HG03097 (cell line): ENCODE results near the gene ENOSF1.
"Not testable (repeated sequence)": the region's sequence is repeated elsewhere in the genome, so short reads cannot be mapped to it uniquely, and the experiment has no call there.

ENCODE experiments used
- ATAC-seq: cut with Tn5 transposase; IDR thresholded peaks from one replicate; pipeline ENCODE4 v1.9.1; 2021; ENCODE audit not compliant: unreplicated experiment, low FRiP score

Gene ENOSF1

GRCh38 chr18:712401-713134 lies at the start of gene ENOSF1:
TSS of gene ENOSF1 (minus strand) at chr18:712630. CDS start at chr18:712587, 43 bp downstream.
- ATAC-seq: peak; percentile 80

- ATAC-seq: not testable (repeated sequence)
These were observed 47.4 kb upstream of the ENOSF1 start for GRCh38 chr18:759864-760263.

GRCh38 chr18:755506-755905 lies 43.1 kb upstream of the ENOSF1 start:
- ATAC-seq: no peak

- no peak for ATAC-seq
These were observed 42.2 kb upstream of the ENOSF1 start for GRCh38 chr18:754656-755055.

- no peak for ATAC-seq
These were observed 38.0 kb upstream of the ENOSF1 start for GRCh38 chr18:750456-750855.

GRCh38 chr18:744832-745597 lies 32.6 kb upstream of the ENOSF1 start:
- ATAC-seq: no peak

GRCh38 chr18:741931-742512 lies 29.6 kb upstream of the ENOSF1 start:
- no peak for ATAC-seq

GRCh38 chr18:732371-732770 lies 19.9 kb upstream of the ENOSF1 start:
- no peak for ATAC-seq

- ATAC-seq: no peak
These were observed 18.8 kb upstream of the ENOSF1 start for GRCh38 chr18:731185-731584.

- no peak for ATAC-seq
These were observed 18.3 kb upstream of the ENOSF1 start for GRCh38 chr18:730692-731091.

GRCh38 chr18:730120-730519 lies 17.7 kb upstream of the ENOSF1 start:
- ATAC-seq: not testable (repeated sequence)

- no peak for ATAC-seq
These were observed 13.2 kb upstream of the ENOSF1 start for GRCh38 chr18:725646-726045.

- no peak for ATAC-seq
These were observed 11.2 kb upstream of the ENOSF1 start for GRCh38 chr18:723541-724080.

GRCh38 chr18:717003-717402 lies 4.6 kb upstream of the ENOSF1 start:
- ATAC-seq: no peak

- no peak for ATAC-seq
These were observed 3.2 kb upstream of the ENOSF1 start for GRCh38 chr18:715626-716025.

GRCh38 chr18:713135-713490 lies 683 bp upstream of the ENOSF1 start:
- ATAC-seq: no peak

GRCh38 chr18:711657-712400 lies 601 bp downstream of the ENOSF1 start:
- ATAC-seq: peak; percentile 51

GRCh38 chr18:711310-711656 lies 1.1 kb downstream of the ENOSF1 start:
- no peak for ATAC-seq

GRCh38 chr18:710418-711300 lies 1.8 kb downstream of the ENOSF1 start:
- ATAC-seq: no peak

- no peak for ATAC-seq
These were observed 2.7 kb downstream of the ENOSF1 start for GRCh38 chr18:709771-710170.
